ENCODE data around the gene C17orf78.

DNA sequence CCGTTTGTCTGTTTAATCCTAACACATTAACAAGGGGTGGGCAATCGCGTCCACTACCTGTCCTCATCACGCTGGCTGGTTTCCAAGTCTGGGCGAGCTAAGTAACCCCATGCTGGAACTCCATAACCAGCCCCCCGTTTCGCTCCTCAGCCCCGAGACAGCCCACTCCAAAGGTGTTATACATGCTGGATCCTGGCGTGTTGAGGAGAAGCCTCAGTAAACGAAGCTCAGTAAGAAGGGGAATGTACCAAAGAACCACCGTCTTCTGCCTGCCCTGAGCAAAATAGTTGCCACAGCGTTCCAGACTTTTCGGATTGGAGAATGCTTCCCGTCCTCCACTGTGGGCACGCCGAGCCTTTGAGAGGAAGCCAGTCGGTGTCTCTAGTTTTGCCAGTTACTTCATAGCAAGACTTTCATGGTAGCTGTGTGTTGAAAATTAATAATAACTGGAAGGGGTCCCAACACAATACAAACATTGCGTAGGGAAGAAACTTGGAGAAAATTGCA is 16.1 kb upstream of the C17orf78 start:
- TF ChIP-seq, protein P1, sequence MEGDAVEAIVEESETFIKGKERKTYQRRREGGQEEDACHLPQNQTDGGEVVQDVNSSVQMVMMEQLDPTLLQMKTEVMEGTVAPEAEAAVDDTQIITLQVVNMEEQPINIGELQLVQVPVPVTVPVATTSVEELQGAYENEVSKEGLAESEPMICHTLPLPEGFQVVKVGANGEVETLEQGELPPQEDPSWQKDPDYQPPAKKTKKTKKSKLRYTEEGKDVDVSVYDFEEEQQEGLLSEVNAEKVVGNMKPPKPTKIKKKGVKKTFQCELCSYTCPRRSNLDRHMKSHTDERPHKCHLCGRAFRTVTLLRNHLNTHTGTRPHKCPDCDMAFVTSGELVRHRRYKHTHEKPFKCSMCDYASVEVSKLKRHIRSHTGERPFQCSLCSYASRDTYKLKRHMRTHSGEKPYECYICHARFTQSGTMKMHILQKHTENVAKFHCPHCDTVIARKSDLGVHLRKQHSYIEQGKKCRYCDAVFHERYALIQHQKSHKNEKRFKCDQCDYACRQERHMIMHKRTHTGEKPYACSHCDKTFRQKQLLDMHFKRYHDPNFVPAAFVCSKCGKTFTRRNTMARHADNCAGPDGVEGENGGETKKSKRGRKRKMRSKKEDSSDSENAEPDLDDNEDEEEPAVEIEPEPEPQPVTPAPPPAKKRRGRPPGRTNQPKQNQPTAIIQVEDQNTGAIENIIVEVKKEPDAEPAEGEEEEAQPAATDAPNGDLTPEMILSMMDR (IDR thresholded peaks at IDR 0.05; ENCODE audit: low read depth, low read length, poor library complexity, severe bottlenecking): no peak
- TF ChIP-seq EZH2phosphoT487 (IDR thresholded peaks at IDR 0.05; ENCODE audit: borderline replicate concordance, low read length): no peak
